Gastrocnemius medialis (tissue), 4 donors: ENCODE data around the gene RETN. TPM values are rescaled to one million over a fixed set of nuclear protein-coding genes. Genes with fewer than 3 reads are reported as not detected.

Source experiments
- ATAC-seq, 2 donors: fragments of 150-250 bp; one replicate each; pipeline ENCODE4 v1.9.1; 2016
- DNase-seq, 2 donors: peaks; one replicate each; pipeline ENCODE4 v3.0.0-alpha.2; 2019
- H3K27ac ChIP-seq, 4 donors: fragments of 200-600 bp; sonication (generic); 1 replicate in 1 of 4; 2 replicates in 3 of 4; pipeline ENCODE4 v1.5.1; 2016 to 2018; ENCODE audit warnings: mild to moderate bottlenecking in 2 of 4, moderate library complexity in 1 of 4
- H3K27me3 ChIP-seq, 3 donors: fragments of 200-600 bp; sonication (generic) in 2 of 3; 1 replicate in 1 of 3; 2 replicates in 2 of 3; pipeline versions ENCODE4 v1.5.1 to v1.6.0; 2016 to 2019; ENCODE audit warnings: mild to moderate bottlenecking in 1 of 3, moderate library complexity in 1 of 3
- H3K36me3 ChIP-seq, 2 donors: fragments of 200-600 bp; sonication (generic) in 1 of 2; one replicate each; pipeline ENCODE4 v1.5.1; 2017 to 2018
- H3K4me1 ChIP-seq, 2 donors: fragments of 200-600 bp; sonication (generic) in 1 of 2; one replicate each; pipeline ENCODE4 v1.5.1; 2016 to 2017; ENCODE audit warnings: mild to moderate bottlenecking in 2 of 2
- H3K4me3 ChIP-seq, 4 donors: fragments of 200-600 bp; sonication (generic) in 3 of 4; 1 replicate in 1 of 4; 2 replicates in 3 of 4; pipeline ENCODE4 v1.5.1; 2016 to 2019; ENCODE audit warnings: mild to moderate bottlenecking in 2 of 4
- H3K9me3 ChIP-seq, 3 donors: fragments of 200-600 bp; sonication (generic) in 2 of 3; 1 replicate in 1 of 3; 2 replicates in 2 of 3; pipeline ENCODE4 v1.5.1; 2016 to 2019
- POLR2A ChIP-seq, 2 donors: fragments of 450-650 bp; IDR thresholded peaks; one replicate each; pipeline ENCODE4 v1.6.1; 2017; ENCODE audit warnings: antibody characterized with exemption in 2 of 2, mild to moderate bottlenecking in 2 of 2, moderate library complexity in 2 of 2
- in situ Hi-C, 4 donors: fragments of 200-750 bp; cut with MboI; loops; one replicate each; pipeline versions ENCODE4 v1.15.0 to v1.8.0; 2017; ENCODE audit warnings: low sequenced_read_pairs in 4 of 4
- intact Hi-C: fragments of 100-400 bp; cut with DNase I; formaldehyde crosslinking; loops from one replicate; pipeline ENCODE4 v1.15.1; 2023; ENCODE audit warnings: low total_unique reads
- total RNA-seq, 4 donors: library from RNA; depleted of rRNA; stranded (reverse); fragments of >200 nt; gene quantifications; one replicate each; pipeline versions ENCODE4 v1.1.0 to v1.2.3, GENCODE V29; 2016
- TF ChIP-seq, protein P1 (sequence below), 5 experiments: fragments of 450-650 bp in 3 of 5; fragments of 200-600 bp in 2 of 5; sonication (generic) in 2 of 5; IDR thresholded peaks in 4 of 5; conservative IDR thresholded peaks in 1 of 5; 1 replicate in 4 of 5; 2 replicates in 1 of 5; pipeline ENCODE4 v1.5.1; 2016 to 2019; ENCODE audit warnings: antibody characterized with exemption in 5 of 5, mild to moderate bottlenecking in 3 of 5, moderate library complexity in 3 of 5

The RETN gene
- total RNA-seq, 4 donors from 2014 or later = 1.2 TPM; not detected in 3

DNA sequence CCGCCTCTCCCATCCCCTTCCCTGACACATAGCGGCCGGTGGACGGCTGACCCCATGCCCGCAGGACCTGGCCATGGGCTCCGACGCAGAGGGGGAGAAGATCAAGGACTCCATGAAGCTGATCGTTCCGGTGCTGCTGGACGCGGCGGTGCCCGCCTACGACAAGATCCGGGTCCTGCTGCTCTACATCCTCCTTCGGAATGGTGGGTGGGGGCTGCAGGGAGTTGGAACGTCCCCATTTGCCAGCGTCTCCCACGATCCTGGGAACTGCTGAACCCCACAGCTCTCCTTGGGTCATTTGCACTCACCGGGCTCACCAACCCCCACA, 24.3 kb upstream of the RETN start:
- no peaks in the 10 kb centered on the region for H3K9me3 ChIP-seq
- no peak for DNase-seq
- H3K27me3 ChIP-seq = peaks cover 0 to 2% (median 0%) of the 10 kb centered on the region in 3 donors

DNA sequence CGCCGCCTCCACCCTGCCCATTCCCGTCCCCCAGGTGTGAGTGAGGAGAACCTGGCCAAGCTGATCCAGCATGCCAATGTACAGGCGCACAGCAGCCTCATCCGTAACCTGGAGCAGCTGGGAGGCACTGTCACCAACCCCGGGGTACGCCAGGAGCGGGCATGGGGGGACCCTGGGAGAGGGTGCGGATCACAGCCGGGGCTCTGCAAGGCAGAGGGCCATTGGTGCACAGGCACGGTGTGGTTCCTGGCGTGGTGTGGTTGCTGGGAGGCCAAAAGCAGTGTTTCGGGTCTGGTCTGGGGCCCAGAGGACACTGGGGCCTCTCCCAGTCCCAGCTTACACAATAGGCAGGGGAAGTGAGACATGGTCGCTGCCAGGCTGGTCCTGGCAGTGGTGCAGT, 23.7 kb upstream of the RETN start:
- Histone ChIP-seq H3K27ac (no peak overlapping the region), H3K36me3 (no peaks in the 10 kb centered on the region), H3K9me3 (no peaks in the 10 kb centered on the region), H3K27me3 (peaks cover 0 to 2% (median 0%) of the 10 kb centered on the region in 3 donors), H3K4me3 (no peak overlapping the region), H3K4me1 (no peaks in the 10 kb centered on the region)
- no peak for TF ChIP-seq POLR2A (IDR thresholded peaks at IDR 0.05)
- TF ChIP-seq, protein P1, sequence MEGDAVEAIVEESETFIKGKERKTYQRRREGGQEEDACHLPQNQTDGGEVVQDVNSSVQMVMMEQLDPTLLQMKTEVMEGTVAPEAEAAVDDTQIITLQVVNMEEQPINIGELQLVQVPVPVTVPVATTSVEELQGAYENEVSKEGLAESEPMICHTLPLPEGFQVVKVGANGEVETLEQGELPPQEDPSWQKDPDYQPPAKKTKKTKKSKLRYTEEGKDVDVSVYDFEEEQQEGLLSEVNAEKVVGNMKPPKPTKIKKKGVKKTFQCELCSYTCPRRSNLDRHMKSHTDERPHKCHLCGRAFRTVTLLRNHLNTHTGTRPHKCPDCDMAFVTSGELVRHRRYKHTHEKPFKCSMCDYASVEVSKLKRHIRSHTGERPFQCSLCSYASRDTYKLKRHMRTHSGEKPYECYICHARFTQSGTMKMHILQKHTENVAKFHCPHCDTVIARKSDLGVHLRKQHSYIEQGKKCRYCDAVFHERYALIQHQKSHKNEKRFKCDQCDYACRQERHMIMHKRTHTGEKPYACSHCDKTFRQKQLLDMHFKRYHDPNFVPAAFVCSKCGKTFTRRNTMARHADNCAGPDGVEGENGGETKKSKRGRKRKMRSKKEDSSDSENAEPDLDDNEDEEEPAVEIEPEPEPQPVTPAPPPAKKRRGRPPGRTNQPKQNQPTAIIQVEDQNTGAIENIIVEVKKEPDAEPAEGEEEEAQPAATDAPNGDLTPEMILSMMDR (IDR thresholded peaks at IDR 0.05 in 4 of 5, conservative IDR thresholded peaks at IDR 0.05 in 1 of 5) = no peak
- intact Hi-C loops (no loop called here), in situ Hi-C loops (no loop called here)
- ATAC-seq (no peak), DNase-seq (no peak)

More for the DNA sequence above, 24.3 kb upstream of the RETN start:
- no peak overlapping the region for H3K27ac ChIP-seq
- H3K4me1 ChIP-seq = no peaks in the 10 kb centered on the region
- TF ChIP-seq POLR2A (IDR thresholded peaks at IDR 0.05) = no peak
- in situ Hi-C loops (no loop called here), intact Hi-C loops (no loop called here)
- no peak overlapping the region for H3K4me3 ChIP-seq
- no peaks in the 10 kb centered on the region for H3K36me3 ChIP-seq
- no peak for ATAC-seq

DNA sequence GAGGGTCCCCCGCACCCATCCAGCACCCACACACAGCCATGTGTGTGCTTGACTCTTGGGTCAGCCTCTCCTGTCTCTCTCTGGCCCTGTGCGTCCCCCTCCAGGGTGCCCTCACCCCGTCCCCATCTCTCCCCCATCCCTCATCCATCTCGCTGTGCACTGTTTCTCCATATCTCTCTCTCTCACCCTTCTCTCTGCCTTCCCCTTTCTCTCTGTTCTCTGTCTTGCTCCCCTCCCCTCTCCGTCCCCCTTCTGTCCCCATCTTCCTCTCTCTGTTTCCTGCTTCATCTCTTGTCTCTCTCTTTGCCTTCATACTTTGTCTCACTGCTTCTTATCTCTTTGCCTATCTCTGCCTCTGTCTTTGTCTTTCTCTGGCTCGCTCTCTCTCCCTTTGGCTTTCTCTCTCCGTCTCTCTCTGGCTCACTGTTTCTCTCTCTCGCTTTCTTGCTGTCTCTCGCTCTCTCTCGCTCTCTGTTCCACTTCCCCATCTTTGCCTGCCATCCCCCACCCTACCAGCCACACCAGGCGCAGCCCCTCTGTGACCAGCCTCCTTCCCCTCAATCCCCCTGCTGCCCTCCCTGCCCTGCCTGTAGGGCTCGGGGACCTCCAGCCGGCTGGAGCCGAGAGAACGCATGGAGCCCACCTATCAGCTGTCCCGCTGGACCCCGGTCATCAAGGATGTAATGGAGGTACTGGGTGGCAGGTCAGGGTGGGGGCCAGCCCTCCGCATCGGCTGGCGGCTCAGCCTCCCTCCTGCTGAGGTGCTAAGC, 23.0 kb upstream of the RETN start:
- H3K27me3 ChIP-seq = peaks cover 0 to 2% (median 0%) of the 10 kb centered on the region in 3 donors
- H3K4me1 ChIP-seq = no peaks in the 10 kb centered on the region
- DNase-seq (no peak), ATAC-seq (no peak)
- intact Hi-C loops = no loop called here
- no peak overlapping the region for H3K4me3 ChIP-seq
- H3K9me3 ChIP-seq = no peaks in the 10 kb centered on the region
- no peak overlapping the region for H3K27ac ChIP-seq
- H3K36me3 ChIP-seq = no peaks in the 10 kb centered on the region
- in situ Hi-C loops = no loop called here
- TF ChIP-seq POLR2A (IDR thresholded peaks at IDR 0.05) = no peak
- TF ChIP-seq, protein P1 (IDR thresholded peaks at IDR 0.05 in 4 of 5, conservative IDR thresholded peaks at IDR 0.05 in 1 of 5) = no peak

DNA sequence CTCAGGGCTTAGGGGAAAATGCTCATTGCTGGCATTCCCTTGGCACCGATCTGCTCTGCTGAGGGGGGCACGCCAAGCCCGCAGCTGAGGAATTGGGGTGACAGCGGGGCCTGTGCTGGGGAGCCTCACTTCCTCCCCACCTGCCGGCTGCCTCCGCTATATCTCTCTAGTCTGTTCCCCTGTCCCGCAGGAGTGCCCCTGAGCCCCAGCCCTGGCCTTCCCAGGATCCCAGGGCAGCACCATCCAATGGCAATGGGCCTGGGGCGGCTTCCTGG, 22.5 kb upstream of the RETN start:
- in situ Hi-C loops = no loop called here
- no peaks in the 10 kb centered on the region for H3K4me1 ChIP-seq

DNA sequence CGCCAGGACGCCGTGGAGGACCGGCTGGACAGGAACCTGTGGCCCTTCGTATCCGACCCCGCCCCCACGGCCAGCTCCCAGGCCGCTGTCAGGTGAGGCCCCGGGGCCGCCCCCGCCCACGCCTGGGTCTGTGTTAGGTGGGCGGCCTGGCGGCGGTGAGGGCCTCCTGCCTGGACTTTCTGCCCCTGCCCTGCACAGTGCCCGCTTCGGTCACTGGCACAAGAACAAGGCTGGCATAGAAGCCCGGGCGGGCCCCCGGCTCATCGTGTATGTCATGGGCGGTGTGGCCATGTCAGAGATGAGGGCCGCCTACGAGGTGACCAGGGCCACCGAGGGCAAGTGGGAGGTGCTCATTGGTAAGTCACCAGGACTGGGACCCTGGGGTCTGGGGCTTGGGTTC, 21.7 kb upstream of the RETN start:
- Histone ChIP-seq H3K9me3 (no peaks in the 10 kb centered on the region), H3K27me3 (peaks cover 0 to 2% (median 0%) of the 10 kb centered on the region in 3 donors), H3K36me3 (no peaks in the 10 kb centered on the region), H3K4me1 (no peaks in the 10 kb centered on the region), H3K4me3 (no peak overlapping the region), H3K27ac (no peak overlapping the region)
- in situ Hi-C loops (no loop called here), intact Hi-C loops (no loop called here)
- DNase-seq = no peak
- no peak for ATAC-seq
- TF ChIP-seq, protein P1 (IDR thresholded peaks at IDR 0.05 in 4 of 5, conservative IDR thresholded peaks at IDR 0.05 in 1 of 5) = no peak
- no peak for TF ChIP-seq POLR2A (IDR thresholded peaks at IDR 0.05)

More for the DNA sequence above, 22.5 kb upstream of the RETN start:
- Histone ChIP-seq H3K27ac (no peak overlapping the region), H3K9me3 (no peaks in the 10 kb centered on the region), H3K27me3 (peaks cover 0 to 2% (median 0%) of the 10 kb centered on the region in 3 donors), H3K36me3 (no peaks in the 10 kb centered on the region), H3K4me3 (no peak overlapping the region)
- DNase-seq (no peak), ATAC-seq (no peak)
- no peak for TF ChIP-seq POLR2A (IDR thresholded peaks at IDR 0.05)
- TF ChIP-seq, protein P1 (IDR thresholded peaks at IDR 0.05 in 4 of 5, conservative IDR thresholded peaks at IDR 0.05 in 1 of 5) = no peak
- intact Hi-C loops = no loop called here
